ENCODE results near the gene TPR.

DNA sequence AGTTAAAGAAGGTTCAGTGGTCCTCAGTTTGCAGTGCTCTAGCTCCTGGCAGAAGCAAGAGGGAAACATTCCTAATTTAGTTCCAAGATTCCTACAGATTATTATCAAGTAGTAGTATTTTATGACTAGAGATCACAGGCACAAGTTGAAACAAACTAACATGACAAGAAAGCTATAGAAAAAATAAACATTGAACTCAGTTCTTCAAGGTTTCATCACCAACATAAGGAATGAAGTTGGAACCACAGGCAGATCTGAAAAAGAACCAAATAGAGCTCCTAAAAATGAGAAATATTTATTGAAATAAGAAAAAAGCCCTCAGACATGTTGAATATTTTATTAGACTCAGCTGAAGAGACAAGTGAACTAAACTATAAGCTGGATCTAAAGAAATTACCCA, 45.3 kb upstream of the TPR start:
- TF ChIP-seq POLR2AphosphoS5 (IDR thresholded peaks at IDR 0.05; ENCODE audit: low read depth, low read length) (no peak), CBX8 (IDR thresholded peaks at IDR 0.05; ENCODE audit: borderline replicate concordance, low read depth, low read length) (no peak), CTCF (IDR thresholded peaks at IDR 0.05; ENCODE audit: control extremely low read depth in 1 of 3, insufficient read depth in 1 of 3, low read depth in 1 of 3, low read length in 3 of 3) (no peak), GABPA (IDR thresholded peaks at IDR 0.05; ENCODE audit: borderline replicate concordance, insufficient read depth, low read length) (no peak), POLR2A (IDR thresholded peaks at IDR 0.05; ENCODE audit: control extremely low read depth in 1 of 2, low read depth in 2 of 2, low read length in 2 of 2) (no peak), ZNF274 (IDR thresholded peaks at IDR 0.05; ENCODE audit: borderline replicate concordance, extremely low read depth, low read length) (no peak), TAF7 (optimal IDR thresholded peaks at IDR 0.05; ENCODE audit: borderline replicate concordance, low read depth, low read length) (no peak), RXRA (IDR thresholded peaks at IDR 0.05; ENCODE audit: insufficient read depth, low read depth, low read length) (no peak), BCL11A (IDR thresholded peaks at IDR 0.05; ENCODE audit: low read depth in 2 of 2, low read length in 2 of 2) (no peak), KDM1A (IDR thresholded peaks at IDR 0.05; ENCODE audit: borderline replicate concordance, low read length) (no peak), EGR1 (IDR thresholded peaks at IDR 0.05; ENCODE audit: borderline replicate concordance, low read depth, low read length) (no peak), RNF2 (IDR thresholded peaks at IDR 0.05; ENCODE audit: borderline replicate concordance, low read depth, low read length, missing control alignments, poor library complexity, severe bottlenecking) (no peak), SP1 (IDR thresholded peaks at IDR 0.05; ENCODE audit: low read depth, low read length) (no peak)
